ENCODE data around the gene SP4.

DNA sequence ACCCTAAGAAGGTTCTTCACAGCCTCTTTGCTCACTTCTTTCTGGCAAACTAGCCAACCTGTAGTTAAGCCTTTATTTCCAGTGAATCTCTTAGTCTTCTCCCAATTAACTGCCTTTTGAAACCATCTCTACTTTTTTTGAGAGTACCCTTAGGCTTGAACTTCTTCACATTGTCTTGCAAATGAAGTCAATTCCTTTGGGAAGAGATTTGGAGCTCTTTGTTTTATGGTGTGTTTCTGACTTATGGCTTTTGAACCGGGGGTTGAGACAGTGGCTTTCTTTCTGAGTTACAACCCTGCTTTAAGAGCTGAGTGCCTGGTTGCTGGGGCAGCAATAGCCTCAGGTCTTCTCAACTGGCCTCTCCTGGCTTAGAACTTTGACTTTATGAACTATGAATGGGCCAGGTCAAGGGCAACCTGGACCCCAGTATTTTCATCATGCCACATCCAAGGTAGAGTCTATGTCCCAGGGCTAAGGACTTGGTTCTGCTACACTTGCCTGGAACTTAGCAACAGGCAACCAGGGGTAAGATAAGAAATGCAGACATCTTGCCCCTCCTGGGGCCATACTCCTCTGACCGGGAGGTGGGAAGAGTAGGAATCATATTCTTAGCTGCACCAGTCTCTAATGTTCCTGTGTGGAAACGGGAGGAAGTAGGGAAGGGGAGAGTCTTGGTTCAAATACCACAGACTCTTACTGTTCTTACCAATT lies 53.0 kb downstream of the SP4 start:
- TF ChIP-seq EZH2 (IDR thresholded peaks at IDR 0.05) = no peak
- TF ChIP-seq CTCF (IDR thresholded peaks at IDR 0.05) = no peak

All from neural progenitor cell (in vitro differentiated cells).